Astrocyte of the cerebellum (primary cell): ENCODE measurements around the gene MTREX.

ENCODE experiments used
- DNase-seq: peaks from one replicate; pipeline ENCODE4 v3.0.0-alpha.2; 2011; ENCODE audit warnings: low read depth
- H3K4me3 ChIP-seq: 2 replicates; pipeline ENCODE4 v1.5.1; 2011; ENCODE audit warnings: mild to moderate bottlenecking, low read depth, low read length, moderate library complexity
- in situ Hi-C: cut with HindIII; loops from 2 replicates; pipeline ENCODE4 v1.10.0; 2017; ENCODE audit warnings: low sequenced_read_pairs
- TF ChIP-seq, protein P1 (sequence below): IDR thresholded peaks from 2 replicates; pipeline ENCODE4 v1.5.1; 2012; ENCODE audit warnings: low read length, low read depth, moderate library complexity, mild to moderate bottlenecking; ENCODE audit errors: missing control alignments

Gene MTREX

GRCh38 chr5:55437452-55437851 lies 129.7 kb downstream of the MTREX start:
- H3K4me3 ChIP-seq, result no peak overlapping the region
- TF ChIP-seq, protein P1, sequence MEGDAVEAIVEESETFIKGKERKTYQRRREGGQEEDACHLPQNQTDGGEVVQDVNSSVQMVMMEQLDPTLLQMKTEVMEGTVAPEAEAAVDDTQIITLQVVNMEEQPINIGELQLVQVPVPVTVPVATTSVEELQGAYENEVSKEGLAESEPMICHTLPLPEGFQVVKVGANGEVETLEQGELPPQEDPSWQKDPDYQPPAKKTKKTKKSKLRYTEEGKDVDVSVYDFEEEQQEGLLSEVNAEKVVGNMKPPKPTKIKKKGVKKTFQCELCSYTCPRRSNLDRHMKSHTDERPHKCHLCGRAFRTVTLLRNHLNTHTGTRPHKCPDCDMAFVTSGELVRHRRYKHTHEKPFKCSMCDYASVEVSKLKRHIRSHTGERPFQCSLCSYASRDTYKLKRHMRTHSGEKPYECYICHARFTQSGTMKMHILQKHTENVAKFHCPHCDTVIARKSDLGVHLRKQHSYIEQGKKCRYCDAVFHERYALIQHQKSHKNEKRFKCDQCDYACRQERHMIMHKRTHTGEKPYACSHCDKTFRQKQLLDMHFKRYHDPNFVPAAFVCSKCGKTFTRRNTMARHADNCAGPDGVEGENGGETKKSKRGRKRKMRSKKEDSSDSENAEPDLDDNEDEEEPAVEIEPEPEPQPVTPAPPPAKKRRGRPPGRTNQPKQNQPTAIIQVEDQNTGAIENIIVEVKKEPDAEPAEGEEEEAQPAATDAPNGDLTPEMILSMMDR, result no peak
- DNase-seq, result no peak
- in situ Hi-C loops, result no loop called here

- in situ Hi-C loops, result no loop called here
These were observed 130.0 kb downstream of the MTREX start for GRCh38 chr5:55437859-55438206.

DNA sequence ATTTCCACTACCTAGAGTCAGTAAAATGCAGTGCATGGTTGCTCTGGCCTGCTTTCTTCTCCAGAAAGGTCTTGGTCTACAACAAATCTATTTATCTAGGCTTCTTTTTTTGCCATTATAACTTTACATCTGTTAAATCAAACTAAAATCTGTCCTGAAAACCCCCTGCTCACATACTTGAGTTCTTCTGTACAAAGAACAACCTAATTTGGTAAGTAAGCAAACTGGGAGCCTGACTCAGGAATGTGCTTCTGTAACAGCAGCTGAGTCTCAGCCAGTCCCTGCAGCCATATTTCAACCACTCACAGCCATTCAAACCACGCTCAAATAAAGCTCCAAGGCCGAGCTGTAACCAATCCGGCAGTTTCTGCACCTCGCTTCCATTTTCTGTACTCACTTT lies 131.2 kb downstream of the MTREX start:
- H3K4me3 ChIP-seq, result no peak overlapping the region
- in situ Hi-C loops, result no loop called here
- TF ChIP-seq, protein P1, result no peak
- DNase-seq, result peak; percentile 67

More at GRCh38 chr5:55437859-55438206, 130.0 kb downstream of the MTREX start:
- TF ChIP-seq, protein P1, result no peak
- no peak overlapping the region for H3K4me3 ChIP-seq
- no peak for DNase-seq

GRCh38 chr5:55440188-55440646 lies 132.4 kb downstream of the MTREX start:
- H3K4me3 ChIP-seq, result no peak overlapping the region
- in situ Hi-C loops, result no loop called here
- DNase-seq, result no peak
- TF ChIP-seq, protein P1, result no peak

DNA sequence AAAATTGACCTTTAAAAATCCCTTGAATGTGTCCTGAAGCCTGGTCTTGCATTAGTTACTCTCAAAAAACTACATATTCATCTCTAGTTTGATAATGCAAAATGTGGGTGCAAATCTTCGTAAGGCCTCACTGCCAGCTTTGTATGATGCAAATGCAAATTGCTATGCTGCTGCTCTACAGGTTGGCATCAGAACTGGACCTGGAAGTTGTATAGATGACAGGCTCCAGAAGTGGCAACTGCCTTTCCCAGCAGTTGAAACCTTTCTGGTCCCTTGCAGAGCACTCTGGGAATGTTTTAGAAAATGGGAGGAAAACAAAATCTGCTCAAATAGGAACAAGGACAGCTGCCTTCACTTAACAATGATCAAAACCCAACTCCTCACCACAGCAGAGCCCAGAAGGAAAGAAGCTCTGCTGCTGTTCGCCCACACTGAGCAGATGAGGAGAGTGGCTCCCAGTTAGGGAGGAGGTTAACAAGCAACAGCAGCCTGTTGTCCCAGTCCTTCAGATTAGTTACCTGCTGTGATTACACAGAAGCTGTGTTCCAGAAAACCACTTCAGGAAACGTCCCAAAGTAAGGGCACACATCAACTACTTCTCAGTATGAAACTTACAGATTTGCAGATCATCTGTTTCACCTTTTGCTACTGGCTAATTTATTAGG lies 133.4 kb downstream of the MTREX start:
- TF ChIP-seq, protein P1, result no peak
- DNase-seq, result no peak
- in situ Hi-C loops, result no loop called here
- H3K4me3 ChIP-seq, result no peak overlapping the region

- DNase-seq, result no peak
- in situ Hi-C loops, result no loop called here
- TF ChIP-seq, protein P1, result no peak
These were observed 134.2 kb downstream of the MTREX start for GRCh38 chr5:55441954-55442353.

GRCh38 chr5:55445791-55446190 lies 138.0 kb downstream of the MTREX start:
- no peak for DNase-seq
- H3K4me3 ChIP-seq, result no peak overlapping the region
- in situ Hi-C loops, result no loop called here
- TF ChIP-seq, protein P1, result no peak

More at GRCh38 chr5:55441954-55442353, 134.2 kb downstream of the MTREX start:
- H3K4me3 ChIP-seq, result no peak overlapping the region
